Right atrium auricular region (tissue), 2 donors: Measurements from ENCODE around the gene LRSAM1. TPM values are rescaled to one million over a fixed set of nuclear protein-coding genes. Genes with fewer than 3 reads are reported as not detected.

ENCODE experiments used
- DNase-seq: peaks from one replicate; pipeline ENCODE4 v3.0.0-alpha.2; 2019; ENCODE audit warnings: low spot score
- H3K27ac ChIP-seq, 2 donors: fragments of 200-600 bp; sonication (generic); 1 replicate in 1 of 2; 2 replicates in 1 of 2; pipeline ENCODE4 v1.5.1; 2016 to 2019
- H3K27me3 ChIP-seq, 2 donors: fragments of 200-600 bp; sonication (generic); one replicate each; pipeline versions ENCODE4 v1.5.1 to v1.6.0; 2017 to 2019
- H3K36me3 ChIP-seq: fragments of 200-600 bp; sonication (generic); one replicate; pipeline ENCODE4 v1.5.1; 2016
- H3K4me1 ChIP-seq, 2 donors: fragments of 200-600 bp; sonication (generic); one replicate each; pipeline versions ENCODE4 v1.5.1 to v1.6.0; 2017 to 2019
- H3K4me3 ChIP-seq, 2 donors: fragments of 200-600 bp; sonication (generic); 1 replicate in 1 of 2; 2 replicates in 1 of 2; pipeline ENCODE4 v1.5.1; 2017 to 2019; ENCODE audit warnings: mild to moderate bottlenecking in 1 of 2, moderate library complexity in 1 of 2
- H3K9me3 ChIP-seq, 2 donors: fragments of 200-600 bp; sonication (generic); one replicate each; pipeline ENCODE4 v1.5.1; 2019
- total RNA-seq, 2 donors: library from RNA; depleted of rRNA; stranded (reverse); fragments of >200 nt; gene quantifications; one replicate each; pipeline ENCODE4 v1.1.0, GENCODE V29; 2016
- TF ChIP-seq, protein P1 (sequence below), 2 donors: fragments of 200-600 bp; sonication (generic); IDR thresholded peaks; one replicate each; pipeline ENCODE4 v1.5.1; 2019; ENCODE audit warnings: antibody characterized with exemption in 2 of 2

Gene LRSAM1
- total RNA-seq, 2 donors from 2014 or later = 12.0 to 23.1 TPM

DNA sequence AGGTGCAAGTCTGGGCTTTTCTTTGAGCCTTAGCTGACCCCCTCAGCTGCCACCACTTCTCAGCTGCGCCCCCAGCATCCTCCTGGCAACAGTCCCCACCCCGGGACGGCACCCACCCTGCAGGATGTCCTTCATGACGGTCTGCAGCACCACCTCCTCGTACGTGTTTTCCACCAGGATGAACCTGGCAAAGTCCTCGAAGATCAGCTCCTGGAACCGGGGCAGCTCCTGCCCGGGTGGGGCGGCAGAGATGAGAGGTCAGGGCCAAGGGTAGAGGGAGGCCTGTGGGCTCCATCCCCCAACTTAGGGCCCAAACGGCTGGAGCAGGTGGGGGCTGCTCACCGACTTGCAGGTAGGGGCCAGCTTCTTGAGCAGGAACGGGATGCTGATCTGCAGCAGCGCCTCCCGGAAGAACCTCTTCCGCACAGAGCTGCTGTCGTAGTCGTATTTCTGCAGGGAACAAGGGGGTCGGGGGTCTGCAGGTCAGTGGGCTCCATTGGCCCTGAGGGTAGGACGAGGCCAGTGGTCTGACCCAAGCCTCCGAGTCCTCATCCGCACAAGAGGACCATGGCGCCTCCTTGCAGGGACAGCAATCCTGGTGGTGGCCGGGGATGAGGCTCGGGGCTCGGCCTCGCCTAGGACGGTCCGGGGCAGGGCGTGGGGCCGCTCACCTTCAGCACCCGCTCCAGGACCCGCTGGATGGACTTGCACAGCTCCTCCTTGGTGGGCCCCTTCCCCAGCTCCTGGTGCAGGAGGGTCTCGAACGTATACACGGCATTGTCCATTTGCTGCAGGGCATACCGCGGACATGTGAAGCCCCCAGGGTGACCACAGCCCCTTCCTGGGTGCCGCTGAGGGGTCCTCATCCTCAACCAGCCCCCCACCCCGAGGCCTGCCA lies 56.7 kb downstream of the LRSAM1 start:
- no peak for DNase-seq

DNA sequence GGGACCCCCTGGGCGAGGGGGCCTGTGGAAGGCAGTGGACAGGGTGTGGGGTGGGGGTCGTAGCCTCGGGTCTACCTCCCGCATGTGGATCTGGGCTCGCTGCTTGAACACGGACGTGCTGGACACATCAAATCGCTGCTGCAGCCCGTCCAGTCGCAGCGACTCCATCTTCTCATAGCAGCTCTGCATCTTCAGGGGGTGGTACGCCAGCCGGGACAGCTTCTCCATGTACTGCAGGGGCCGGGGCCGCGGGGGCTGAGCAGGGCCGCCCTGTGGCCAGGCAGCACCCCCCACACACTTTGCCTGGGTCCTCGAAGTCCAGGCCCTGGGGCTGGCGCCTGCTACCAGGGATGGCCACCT lies 57.6 kb downstream of the LRSAM1 start:
- peaks cover 0 to 19% of the 10 kb centered on the region in 2 donors for H3K4me1 ChIP-seq
- H3K9me3 ChIP-seq = no peaks in the 10 kb centered on the region
- TF ChIP-seq, protein P1, sequence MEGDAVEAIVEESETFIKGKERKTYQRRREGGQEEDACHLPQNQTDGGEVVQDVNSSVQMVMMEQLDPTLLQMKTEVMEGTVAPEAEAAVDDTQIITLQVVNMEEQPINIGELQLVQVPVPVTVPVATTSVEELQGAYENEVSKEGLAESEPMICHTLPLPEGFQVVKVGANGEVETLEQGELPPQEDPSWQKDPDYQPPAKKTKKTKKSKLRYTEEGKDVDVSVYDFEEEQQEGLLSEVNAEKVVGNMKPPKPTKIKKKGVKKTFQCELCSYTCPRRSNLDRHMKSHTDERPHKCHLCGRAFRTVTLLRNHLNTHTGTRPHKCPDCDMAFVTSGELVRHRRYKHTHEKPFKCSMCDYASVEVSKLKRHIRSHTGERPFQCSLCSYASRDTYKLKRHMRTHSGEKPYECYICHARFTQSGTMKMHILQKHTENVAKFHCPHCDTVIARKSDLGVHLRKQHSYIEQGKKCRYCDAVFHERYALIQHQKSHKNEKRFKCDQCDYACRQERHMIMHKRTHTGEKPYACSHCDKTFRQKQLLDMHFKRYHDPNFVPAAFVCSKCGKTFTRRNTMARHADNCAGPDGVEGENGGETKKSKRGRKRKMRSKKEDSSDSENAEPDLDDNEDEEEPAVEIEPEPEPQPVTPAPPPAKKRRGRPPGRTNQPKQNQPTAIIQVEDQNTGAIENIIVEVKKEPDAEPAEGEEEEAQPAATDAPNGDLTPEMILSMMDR (IDR thresholded peaks at IDR 0.05) = no peak
- peaks cover 37% of the 10 kb centered on the region for H3K36me3 ChIP-seq
- H3K4me3 ChIP-seq = no peak overlapping the region
- DNase-seq = no peak
- no peaks in the 10 kb centered on the region for H3K27me3 ChIP-seq
- H3K27ac ChIP-seq = peak overlapping the region in 1 of 2 donors; percentile 52

More for the DNA sequence above, 56.7 kb downstream of the LRSAM1 start:
- TF ChIP-seq, protein P1 (IDR thresholded peaks at IDR 0.05) = no peak
- H3K36me3 ChIP-seq = peaks cover 46% of the 10 kb centered on the region
- no peak overlapping the region for H3K4me3 ChIP-seq
- peaks cover 0 to 19% of the 10 kb centered on the region in 2 donors for H3K4me1 ChIP-seq
- H3K9me3 ChIP-seq = no peaks in the 10 kb centered on the region
- no peak overlapping the region for H3K27ac ChIP-seq
- no peaks in the 10 kb centered on the region for H3K27me3 ChIP-seq

DNA sequence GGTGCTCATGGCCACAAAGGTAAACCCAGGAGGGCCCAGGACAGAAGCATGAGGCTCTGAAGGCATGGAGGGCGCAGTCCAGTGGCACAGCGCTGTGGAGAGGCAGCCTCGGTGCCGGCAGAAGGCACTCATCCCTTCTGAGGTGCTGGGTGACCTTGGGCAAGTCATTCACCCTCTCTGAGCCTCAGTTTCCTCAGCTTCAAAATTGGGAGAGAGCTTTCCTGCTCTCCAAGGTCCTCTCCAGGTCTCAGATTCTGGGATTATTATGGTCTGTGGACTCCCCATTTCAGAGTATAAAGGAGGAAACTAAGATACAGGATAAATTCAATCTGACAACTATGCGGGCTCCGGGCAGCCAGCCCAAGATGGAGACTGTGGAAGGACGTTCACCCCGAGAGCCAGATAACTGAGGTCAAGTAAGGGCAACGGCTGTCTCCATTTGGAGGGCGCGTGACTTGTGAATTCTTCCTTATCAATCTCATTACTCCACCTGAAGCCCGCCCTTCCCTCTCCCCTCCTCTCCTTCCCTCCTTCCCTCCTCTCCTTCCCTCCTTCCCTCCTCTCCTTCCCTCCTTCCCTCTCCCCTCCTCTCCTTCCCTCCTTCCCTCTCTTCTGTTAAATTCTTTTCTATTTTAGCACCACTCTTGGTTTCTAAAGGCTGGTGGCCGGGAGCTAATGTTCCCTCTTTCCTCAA lies 58.1 kb downstream of the LRSAM1 start:
- Histone ChIP-seq H3K9me3 (no peaks in the 10 kb centered on the region), H3K27ac (peak overlapping the region; percentile 44 to 52), H3K4me3 (no peak overlapping the region), H3K36me3 (peaks cover 37% of the 10 kb centered on the region), H3K4me1 (peaks cover 0 to 19% of the 10 kb centered on the region in 2 donors), H3K27me3 (no peaks in the 10 kb centered on the region)
- DNase-seq = no peak
- TF ChIP-seq, protein P1 (IDR thresholded peaks at IDR 0.05) = no peak

DNA sequence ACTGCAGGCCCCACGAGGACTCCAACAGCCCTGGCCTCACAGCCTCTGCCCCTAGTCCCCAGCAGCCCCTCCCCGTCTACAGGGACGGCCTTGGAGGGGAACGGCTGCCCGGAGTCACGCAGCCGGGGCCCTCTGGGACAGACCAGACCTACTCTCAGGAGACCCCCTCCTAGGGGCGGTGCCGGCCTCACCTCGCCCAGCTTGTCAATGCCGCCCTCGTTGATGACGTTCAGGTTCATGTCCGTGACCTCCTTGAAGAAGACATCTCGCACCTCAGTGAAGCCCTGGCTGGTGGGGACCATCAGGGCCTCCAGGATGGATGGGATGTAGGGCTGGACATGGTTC lies 58.6 kb downstream of the LRSAM1 start:
- H3K4me3 ChIP-seq = no peak overlapping the region
- peaks cover 37% of the 10 kb centered on the region for H3K36me3 ChIP-seq
- H3K27ac ChIP-seq = peak overlapping the region; percentile 44 to 52
- TF ChIP-seq, protein P1 (IDR thresholded peaks at IDR 0.05) = no peak
- H3K27me3 ChIP-seq = no peaks in the 10 kb centered on the region
- no peaks in the 10 kb centered on the region for H3K9me3 ChIP-seq
- H3K4me1 ChIP-seq = peaks cover 0 to 19% of the 10 kb centered on the region in 2 donors
- no peak for DNase-seq

DNA sequence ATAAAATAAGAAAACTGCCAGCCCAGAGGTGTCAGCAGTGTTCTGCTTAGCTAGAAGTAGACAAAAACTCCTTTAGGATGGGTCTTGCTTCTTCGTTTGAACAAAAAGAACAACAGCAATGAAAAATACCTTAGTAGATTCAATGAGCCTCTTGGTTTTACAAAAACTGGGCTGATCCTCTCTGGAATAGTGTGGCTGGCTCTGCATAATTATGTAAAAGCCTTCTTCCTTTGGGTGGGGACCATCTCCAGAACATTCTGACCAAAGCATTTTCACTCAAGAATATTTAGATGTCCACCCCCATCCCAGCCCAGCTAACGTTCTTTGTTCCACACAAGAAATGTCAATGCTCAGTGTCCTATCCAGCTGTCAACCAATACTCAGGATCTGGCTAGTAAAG lies 63.2 kb downstream of the LRSAM1 start:
- no peak overlapping the region for H3K27ac ChIP-seq
- H3K4me1 ChIP-seq = peaks cover 0 to 13% of the 10 kb centered on the region in 2 donors
- H3K36me3 ChIP-seq = peaks cover 36% of the 10 kb centered on the region
- H3K27me3 ChIP-seq = no peaks in the 10 kb centered on the region
- no peaks in the 10 kb centered on the region for H3K9me3 ChIP-seq
- DNase-seq = no peak
- TF ChIP-seq, protein P1 (IDR thresholded peaks at IDR 0.05) = no peak
- no peak overlapping the region for H3K4me3 ChIP-seq
